HG02884 (cell line): Measurements from ENCODE around the gene PLEKHH1.

Experiments used
- ATAC-seq: cut with Tn5 transposase; IDR thresholded peaks from one replicate; pipeline ENCODE4 v1.9.1; 2021; ENCODE audit warnings: mild to moderate bottlenecking, moderate library complexity; ENCODE audit not compliant: unreplicated experiment

PLEKHH1 gene

GRCh38 chr14:67510121-67510520, 23.0 kb upstream of the PLEKHH1 start:
- ATAC-seq = no peak

GRCh38 chr14:67510836-67511235, 22.3 kb upstream of the PLEKHH1 start:
- ATAC-seq = no peak

DNA sequence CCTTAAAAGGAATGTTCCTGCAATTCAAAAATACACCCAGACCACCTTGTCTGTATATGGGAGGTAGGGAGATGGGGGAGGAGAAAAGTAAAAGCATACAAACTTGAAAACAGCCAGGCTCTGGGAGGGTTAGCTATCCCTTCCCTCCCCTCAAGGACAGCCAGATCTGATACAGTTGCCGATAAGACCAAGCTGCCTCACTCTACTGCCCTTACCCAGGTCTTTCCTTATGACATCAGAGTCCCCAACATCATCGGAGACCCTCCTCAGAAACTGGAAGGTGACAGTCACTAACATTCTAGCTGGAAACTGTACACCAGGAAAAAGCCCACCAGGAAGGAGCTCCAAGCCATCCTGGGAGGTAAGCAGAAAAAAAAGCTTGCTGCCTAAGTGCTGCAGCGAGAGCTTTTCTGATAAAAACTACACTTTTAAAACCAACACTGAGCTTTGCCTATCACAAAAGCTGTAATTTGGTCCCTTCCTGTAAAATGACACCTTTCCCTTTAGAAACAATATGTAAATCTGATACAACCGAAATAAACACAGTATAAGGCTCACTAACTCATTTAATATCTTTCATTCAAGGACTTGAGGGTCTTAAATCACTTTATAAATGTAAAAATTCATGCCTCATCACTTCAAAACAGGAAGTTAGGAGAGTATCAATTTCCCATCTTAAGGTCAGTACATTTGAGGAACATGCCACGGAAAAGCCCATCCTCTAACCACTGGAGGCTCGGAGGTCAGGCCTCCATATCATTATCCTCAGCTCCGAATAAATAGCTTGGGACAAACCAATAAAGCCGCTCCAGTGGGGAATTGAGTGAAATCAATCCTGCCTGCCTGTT, 20.4 kb upstream of the PLEKHH1 start:
- no peak for ATAC-seq

- no peak for ATAC-seq
Observed at GRCh38 chr14:67513631-67514108, 19.4 kb upstream of the PLEKHH1 start.

DNA sequence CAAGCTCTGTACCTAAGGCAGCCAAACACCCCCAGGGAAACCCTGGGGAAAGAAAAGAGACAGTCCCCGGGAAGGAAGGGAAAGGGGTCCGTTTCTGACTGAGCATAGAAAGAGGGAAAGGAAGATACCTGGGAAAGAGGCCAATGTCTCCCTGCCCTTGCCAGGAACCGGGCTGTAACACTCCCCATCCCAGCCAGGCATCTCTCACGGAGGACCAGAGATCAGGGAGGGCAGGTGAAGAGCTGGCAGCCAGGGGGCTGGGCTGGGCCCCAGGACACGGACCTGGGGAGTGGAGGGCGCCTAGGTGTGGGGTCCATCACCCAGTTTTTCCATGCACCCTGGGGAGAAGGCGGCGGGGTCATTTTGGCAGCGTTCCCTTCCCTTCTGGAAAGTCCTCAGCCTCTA, 18.9 kb upstream of the PLEKHH1 start:
- ATAC-seq = no peak

- ATAC-seq = peak; percentile 43
Observed at GRCh38 chr14:67514650-67515385, 18.3 kb upstream of the PLEKHH1 start.

GRCh38 chr14:67515386-67516079, 17.6 kb upstream of the PLEKHH1 start:
- peak; percentile 53 for ATAC-seq

GRCh38 chr14:67516676-67517075, 16.4 kb upstream of the PLEKHH1 start:
- ATAC-seq = no peak

DNA sequence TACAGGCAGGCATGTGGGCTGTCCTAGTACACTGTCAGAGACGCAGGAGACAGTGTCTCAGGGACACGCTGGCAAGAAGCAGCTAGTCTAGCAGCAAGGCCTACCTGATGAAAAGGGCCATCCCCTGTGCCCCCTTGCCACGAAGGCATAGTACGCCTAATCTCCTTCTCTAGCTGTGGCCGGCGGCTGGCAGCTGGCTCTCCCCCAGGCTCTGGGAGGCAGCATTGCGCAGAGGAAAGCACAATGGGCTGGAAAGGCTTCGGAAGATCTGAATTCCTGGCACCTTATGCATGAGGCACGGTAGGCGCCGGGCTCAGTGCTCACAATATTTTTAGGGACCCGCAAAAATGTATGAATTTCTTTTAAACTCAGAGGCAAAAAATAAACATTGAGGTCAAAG, 16.0 kb upstream of the PLEKHH1 start:
- no peak for ATAC-seq

GRCh38 chr14:67519406-67519805, 13.7 kb upstream of the PLEKHH1 start:
- ATAC-seq = no peak

GRCh38 chr14:67520482-67520881, 12.6 kb upstream of the PLEKHH1 start:
- no peak for ATAC-seq

- ATAC-seq = no peak
Observed at GRCh38 chr14:67522270-67522669, 10.8 kb upstream of the PLEKHH1 start.

GRCh38 chr14:67523764-67524633, 9.1 kb upstream of the PLEKHH1 start:
- no peak for ATAC-seq

- ATAC-seq = no peak
Observed at GRCh38 chr14:67524634-67524963, 8.5 kb upstream of the PLEKHH1 start.

DNA sequence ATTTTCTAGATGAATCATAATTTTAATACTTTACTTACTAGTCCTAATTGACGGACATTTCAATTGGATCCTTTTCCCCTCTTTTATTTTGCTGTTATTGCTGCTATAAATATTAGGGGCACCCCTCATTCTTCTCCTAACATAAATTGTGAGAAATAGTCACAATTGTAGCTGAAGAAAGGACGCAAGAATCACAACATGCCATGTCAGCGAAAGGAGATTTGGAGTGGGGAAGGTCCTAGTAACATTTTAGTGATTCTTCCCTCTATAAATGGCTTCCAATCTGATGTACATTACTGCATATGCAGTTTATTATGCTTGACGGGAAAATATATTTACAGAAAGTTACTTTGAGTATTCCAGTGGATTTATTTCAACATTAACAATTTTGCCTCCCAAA, 7.7 kb upstream of the PLEKHH1 start:
- ATAC-seq = no peak

GRCh38 chr14:67526181-67526580, 6.9 kb upstream of the PLEKHH1 start:
- ATAC-seq = no peak

DNA sequence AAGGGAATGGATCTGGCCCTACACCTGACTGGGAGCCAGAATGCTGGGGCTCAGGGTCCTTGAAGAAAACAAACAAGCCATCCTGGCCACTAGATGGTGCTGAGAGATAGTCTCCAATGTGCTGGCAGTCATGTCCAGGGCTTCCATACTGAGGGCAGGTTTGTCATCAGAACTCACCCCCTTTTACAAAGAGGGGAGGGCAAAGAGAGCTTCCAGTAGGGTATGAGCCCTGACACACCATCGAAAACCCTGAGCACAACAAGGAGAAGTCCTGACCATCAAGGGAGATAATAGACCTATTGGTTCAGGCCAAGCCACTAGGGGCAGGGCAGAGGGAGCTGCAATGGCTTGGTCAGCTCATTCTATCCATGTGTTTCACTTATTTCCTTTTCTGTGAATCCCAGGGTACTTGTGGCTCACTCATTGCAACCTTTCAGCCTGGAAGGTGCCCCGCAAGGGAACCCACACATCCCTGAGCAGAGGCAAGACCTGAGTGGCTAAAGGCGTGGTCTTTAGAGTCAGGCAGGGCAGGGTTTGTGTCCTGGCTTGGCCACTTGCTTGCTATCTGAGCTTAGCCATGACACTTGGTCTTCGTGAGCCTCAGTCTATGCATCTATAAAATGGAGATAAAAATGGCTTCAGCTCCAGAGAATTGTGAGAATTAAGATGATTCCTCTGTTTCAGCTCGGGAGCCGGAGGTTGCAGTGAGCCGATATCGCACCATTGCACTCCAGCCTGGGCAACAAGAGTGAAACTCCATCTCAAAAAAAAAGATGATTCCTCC, 6.2 kb upstream of the PLEKHH1 start:
- no peak for ATAC-seq

- no peak for ATAC-seq
Observed at GRCh38 chr14:67527756-67528155, 5.3 kb upstream of the PLEKHH1 start.

- no peak for ATAC-seq
Observed at GRCh38 chr14:67528276-67528675, 4.8 kb upstream of the PLEKHH1 start.
